ENCODE results near the gene ZWILCH.
"Not testable (repeated sequence)": the region's sequence is repeated elsewhere in the genome, so short reads cannot be mapped to it uniquely, and the experiment has no call there.

ZWILCH gene

DNA sequence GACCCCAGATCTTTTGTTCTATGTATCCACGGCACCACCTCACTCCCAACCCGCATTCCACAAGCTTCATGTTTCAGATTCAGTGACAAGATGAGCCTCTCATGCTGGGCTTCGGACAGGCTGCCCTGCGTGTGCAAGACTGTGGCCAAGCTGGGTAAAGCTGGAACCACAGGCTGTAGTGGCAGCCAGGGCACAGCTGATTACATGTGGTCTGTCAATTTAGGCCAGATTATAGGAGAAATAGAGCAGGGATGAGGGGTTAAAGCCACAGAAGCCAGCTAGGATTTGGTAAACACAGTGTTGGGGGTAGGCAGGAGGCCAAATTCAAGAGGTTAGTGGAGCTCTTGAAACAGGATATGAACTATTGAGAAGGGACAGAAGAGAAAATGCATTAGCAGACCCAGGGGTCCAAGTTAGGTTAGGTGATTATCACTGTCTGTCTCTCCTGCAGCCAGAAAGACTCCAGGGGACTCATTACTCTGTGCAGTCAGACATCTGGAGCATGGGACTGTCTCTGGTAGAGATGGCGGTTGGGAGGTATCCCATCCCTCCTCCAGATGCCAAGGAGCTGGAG, 20.5 kb upstream of the ZWILCH start:
- in situ Hi-C loops (cut with MboI; ENCODE audit: low sequenced_read_pairs) = loop anchor here (10.0 kb wide), 1 partner anchor 100 kb away; the partner anchor contains the start of gene MAP2K1

- in situ Hi-C loops (cut with MboI; ENCODE audit: low sequenced_read_pairs) = loop anchor here (10.0 kb wide), 1 partner anchor 102 kb away; the partner anchor contains the start of gene MAP2K1
Measured at GRCh38 chr15:66486887-66487286, 18.2 kb upstream of the ZWILCH start.

- in situ Hi-C loops (cut with MboI; ENCODE audit: low sequenced_read_pairs) = loop anchor here (10.0 kb wide), 1 partner anchor 104 kb away; the partner anchor contains the start of gene MAP2K1
Measured at GRCh38 chr15:66488525-66488924, 16.6 kb upstream of the ZWILCH start.

- in situ Hi-C loops (cut with MboI; ENCODE audit: low sequenced_read_pairs) = loop anchor here (10.0 kb wide), 1 partner anchor 104 kb away; the partner anchor contains the start of gene MAP2K1
Measured at GRCh38 chr15:66489179-66489791, 15.8 kb upstream of the ZWILCH start.

GRCh38 chr15:66491846-66492245, 13.3 kb upstream of the ZWILCH start:
- in situ Hi-C loops (cut with MboI; ENCODE audit: low sequenced_read_pairs) = no loop called here

- in situ Hi-C loops (cut with MboI; ENCODE audit: low sequenced_read_pairs) = no loop called here
Measured at GRCh38 chr15:66494262-66494661, 10.9 kb upstream of the ZWILCH start.

- in situ Hi-C loops (cut with MboI; ENCODE audit: low sequenced_read_pairs) = no loop called here
Measured at GRCh38 chr15:66496951-66497501, 8.1 kb upstream of the ZWILCH start.

- in situ Hi-C loops (cut with MboI; ENCODE audit: low sequenced_read_pairs) = no loop called here
Measured at GRCh38 chr15:66497502-66498455, 7.3 kb upstream of the ZWILCH start, which contains the start of gene SNAPC5. Gene SNAPC5, minus strand, starts transcription at chr15:66497762. Its CDS starts 31 bp downstream, at chr15:66497731.

DNA sequence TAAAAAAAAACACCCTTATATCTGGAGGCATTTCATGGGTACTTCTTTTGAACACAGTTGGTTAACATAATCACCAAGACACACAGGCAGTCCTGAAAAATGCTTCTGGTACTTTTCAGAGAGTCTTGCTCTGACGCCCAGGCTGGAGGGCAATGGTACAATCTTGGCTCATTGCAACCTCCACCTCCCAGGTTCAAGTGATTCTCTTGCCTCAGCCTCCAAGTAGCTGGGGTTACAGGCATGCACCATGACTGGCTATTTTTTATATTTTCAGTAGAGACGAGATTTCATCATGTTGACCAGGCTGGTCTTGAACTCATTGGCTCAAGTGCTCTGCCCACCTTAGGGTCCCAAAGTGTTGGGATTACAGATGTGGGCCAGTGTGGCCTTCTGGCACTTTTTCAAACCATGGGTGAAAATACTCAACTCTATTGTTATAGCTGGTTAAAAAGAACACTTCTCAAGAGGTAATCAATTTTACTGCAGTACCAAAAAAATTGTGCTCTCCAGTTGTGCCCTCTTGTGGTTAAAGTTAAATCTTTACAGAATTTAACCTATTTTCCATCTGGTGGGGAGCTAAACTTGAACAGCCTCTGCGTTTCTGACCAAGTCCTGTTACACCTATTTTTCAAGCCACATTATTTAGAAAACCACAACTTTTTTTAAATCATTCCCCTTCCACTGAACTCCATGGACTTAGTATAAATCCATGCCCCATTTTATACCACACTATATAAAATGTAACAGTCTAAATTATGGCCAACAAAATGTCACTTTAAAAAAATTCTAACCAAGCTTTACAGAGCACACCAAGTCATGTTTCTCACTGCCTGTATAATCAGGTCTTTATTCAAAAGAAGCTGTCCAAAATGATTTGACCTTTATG, 6.4 kb upstream of the ZWILCH start:
- in situ Hi-C loops (cut with MboI; ENCODE audit: low sequenced_read_pairs) = no loop called here

- in situ Hi-C loops (cut with MboI; ENCODE audit: low sequenced_read_pairs) = not testable (repeated sequence)
Measured at GRCh38 chr15:66500346-66500745, 4.8 kb upstream of the ZWILCH start.

- in situ Hi-C loops (cut with MboI; ENCODE audit: low sequenced_read_pairs) = no loop called here
Measured at GRCh38 chr15:66502491-66502890, 2.6 kb upstream of the ZWILCH start.

GRCh38 chr15:66503041-66503648, 2.0 kb upstream of the ZWILCH start:
- in situ Hi-C loops (cut with MboI; ENCODE audit: low sequenced_read_pairs) = not testable (repeated sequence)

DNA sequence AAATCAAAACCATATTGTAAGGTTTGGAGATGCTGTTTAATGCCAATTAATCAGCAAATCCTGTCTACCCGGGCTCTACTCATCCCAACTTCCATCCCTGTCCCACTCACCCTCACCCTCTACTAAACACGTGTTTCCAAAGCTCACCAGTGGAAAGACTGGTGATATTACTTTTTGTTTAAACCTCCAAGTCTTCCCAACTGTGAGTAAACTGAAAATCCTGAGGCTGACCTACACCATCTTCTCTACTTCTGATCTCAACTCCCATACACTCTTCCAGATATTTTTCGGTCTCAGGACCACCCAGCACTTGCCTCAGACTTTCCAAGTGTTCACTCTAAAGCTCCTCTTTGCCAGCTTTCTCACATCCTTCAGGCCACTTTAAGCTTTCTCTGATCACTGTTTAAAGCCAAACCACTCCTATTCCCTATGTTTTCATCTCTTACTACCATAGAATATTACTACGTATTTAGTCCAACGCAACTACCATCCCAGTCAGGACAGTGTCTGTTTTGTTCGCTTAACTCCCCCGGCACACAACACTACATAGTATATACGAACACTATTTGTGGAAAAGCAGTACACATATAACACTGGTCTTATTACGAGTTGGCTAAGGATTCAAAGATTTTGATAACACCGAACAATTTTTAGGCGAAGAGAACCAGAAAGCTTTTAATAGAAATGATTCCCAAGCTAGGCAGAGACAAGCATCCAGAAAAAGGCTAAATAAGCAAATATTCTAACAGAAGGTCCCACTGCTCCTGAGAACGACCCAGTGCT, 1.2 kb upstream of the ZWILCH start:
- in situ Hi-C loops (cut with MboI; ENCODE audit: low sequenced_read_pairs) = no loop called here

- in situ Hi-C loops (cut with MboI; ENCODE audit: low sequenced_read_pairs) = no loop called here
Measured at GRCh38 chr15:66505430-66505811, 295 bp downstream of the ZWILCH start.

- in situ Hi-C loops (cut with MboI; ENCODE audit: low sequenced_read_pairs) = no loop called here
Measured at GRCh38 chr15:66505818-66506217, 692 bp downstream of the ZWILCH start.

- in situ Hi-C loops (cut with MboI; ENCODE audit: low sequenced_read_pairs) = no loop called here
Measured at GRCh38 chr15:66508293-66508883, 3.3 kb downstream of the ZWILCH start.

DNA sequence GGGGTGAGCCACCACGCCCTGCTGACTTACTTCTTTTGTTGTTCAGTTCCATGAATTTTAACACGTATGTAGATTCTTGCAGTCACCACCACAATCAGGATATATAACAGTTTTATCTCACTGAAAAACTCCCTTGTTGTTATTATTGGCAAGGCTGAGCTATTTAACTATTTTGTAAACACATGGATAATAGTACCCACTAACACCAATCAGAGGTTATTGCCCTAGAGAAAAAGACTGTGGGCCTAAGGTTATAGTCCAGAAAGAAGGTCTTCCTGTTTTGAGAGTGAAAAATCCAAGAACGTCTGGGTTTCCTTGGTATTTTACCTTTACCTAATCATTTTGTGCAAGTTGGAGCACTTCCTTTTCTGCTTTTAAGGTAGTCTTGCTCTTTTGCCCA, 9.5 kb downstream of the ZWILCH start:
- in situ Hi-C loops (cut with MboI; ENCODE audit: low sequenced_read_pairs) = no loop called here

DNA sequence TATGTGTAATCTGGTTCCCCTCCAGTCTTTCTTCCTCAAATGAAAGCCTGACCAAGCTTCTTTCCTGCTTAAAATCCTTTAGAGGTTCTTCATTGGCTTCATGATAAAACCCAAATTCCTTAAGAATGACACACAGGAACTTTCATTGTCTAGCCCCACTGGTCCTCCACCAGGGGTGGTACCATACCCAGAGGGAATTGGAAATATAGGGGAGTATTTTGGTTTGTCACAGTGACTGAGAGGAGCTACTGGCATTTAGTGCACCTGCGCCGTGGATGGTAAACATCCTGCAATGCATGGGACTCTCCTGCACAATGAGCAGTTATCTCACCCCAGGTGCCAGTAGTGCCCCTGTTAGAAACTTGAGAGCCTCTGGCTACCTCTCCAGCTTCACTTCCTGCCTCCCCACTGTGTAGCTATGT, 10.8 kb downstream of the ZWILCH start:
- in situ Hi-C loops (cut with MboI; ENCODE audit: low sequenced_read_pairs) = no loop called here

Measured in HL-60/S4 treated with retinoic acid at 250 ng/mL for 4 days and 3 days (cell line).